GM12872 (cell line): Measurements from ENCODE around the gene CDH26.

ENCODE experiments used
- CTCF ChIP-seq: IDR thresholded peaks from 3 replicates; pipeline ENCODE4 v1.5.1; 2011; ENCODE audit warnings: low read depth, mild to moderate bottlenecking, low read length, moderate library complexity; ENCODE audit not compliant: insufficient read depth

The CDH26 gene

GRCh38 chr20:59958123-59958522 is at the start of gene CDH26:
TSS of gene CDH26 (plus strand) at chr20:59958423. CDS start at chr20:59958727, 304 bp downstream.
- no peak for TF ChIP-seq CTCF

- no peak for TF ChIP-seq CTCF
Observed at GRCh38 chr20:59908855-59909254, 49.4 kb upstream of the CDH26 start.

GRCh38 chr20:59911041-59911440 is 47.2 kb upstream of the CDH26 start:
- no peak for TF ChIP-seq CTCF

- TF ChIP-seq CTCF, result no peak
Observed at GRCh38 chr20:59912609-59913008, 45.6 kb upstream of the CDH26 start.

- no peak for TF ChIP-seq CTCF
Observed at GRCh38 chr20:59920944-59921343, 37.3 kb upstream of the CDH26 start.

- TF ChIP-seq CTCF, result no peak
Observed at GRCh38 chr20:59923514-59923913, 34.7 kb upstream of the CDH26 start.

GRCh38 chr20:59925359-59925758 is 32.9 kb upstream of the CDH26 start:
- no peak for TF ChIP-seq CTCF

GRCh38 chr20:59925899-59926298 is 32.3 kb upstream of the CDH26 start:
- no peak for TF ChIP-seq CTCF
